ENCODE data around the gene PTGDR.

DNA sequence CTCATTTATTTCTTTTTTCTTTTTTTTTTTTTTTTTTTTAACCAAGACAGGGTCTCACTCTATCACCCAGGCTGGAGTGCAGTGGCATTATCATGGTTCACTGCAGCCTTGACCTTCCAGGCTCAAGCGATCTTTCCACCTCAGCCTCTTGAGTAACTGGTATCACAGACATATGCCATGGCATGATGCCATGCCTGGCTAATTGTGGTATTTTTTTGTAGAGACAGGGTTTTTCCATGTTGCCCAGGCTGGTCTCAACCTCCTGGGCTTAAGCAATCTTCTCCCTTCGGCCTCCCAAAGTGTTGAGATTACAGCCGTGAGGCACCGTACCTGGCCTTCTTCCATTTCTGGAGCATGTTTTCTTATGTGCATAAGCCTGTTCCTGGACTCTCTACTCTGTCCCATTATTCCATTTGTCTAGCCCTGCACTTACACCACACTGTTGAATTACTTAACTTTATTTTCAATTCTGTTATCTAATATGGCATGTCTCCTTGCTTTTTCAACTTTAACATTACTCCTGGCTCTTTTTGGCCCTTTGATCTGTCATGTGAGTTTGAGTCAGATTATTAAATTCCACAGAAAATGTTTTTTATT, 47.9 kb upstream of the PTGDR start:
- TF ChIP-seq, protein P1, sequence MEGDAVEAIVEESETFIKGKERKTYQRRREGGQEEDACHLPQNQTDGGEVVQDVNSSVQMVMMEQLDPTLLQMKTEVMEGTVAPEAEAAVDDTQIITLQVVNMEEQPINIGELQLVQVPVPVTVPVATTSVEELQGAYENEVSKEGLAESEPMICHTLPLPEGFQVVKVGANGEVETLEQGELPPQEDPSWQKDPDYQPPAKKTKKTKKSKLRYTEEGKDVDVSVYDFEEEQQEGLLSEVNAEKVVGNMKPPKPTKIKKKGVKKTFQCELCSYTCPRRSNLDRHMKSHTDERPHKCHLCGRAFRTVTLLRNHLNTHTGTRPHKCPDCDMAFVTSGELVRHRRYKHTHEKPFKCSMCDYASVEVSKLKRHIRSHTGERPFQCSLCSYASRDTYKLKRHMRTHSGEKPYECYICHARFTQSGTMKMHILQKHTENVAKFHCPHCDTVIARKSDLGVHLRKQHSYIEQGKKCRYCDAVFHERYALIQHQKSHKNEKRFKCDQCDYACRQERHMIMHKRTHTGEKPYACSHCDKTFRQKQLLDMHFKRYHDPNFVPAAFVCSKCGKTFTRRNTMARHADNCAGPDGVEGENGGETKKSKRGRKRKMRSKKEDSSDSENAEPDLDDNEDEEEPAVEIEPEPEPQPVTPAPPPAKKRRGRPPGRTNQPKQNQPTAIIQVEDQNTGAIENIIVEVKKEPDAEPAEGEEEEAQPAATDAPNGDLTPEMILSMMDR (conservative IDR thresholded peaks at IDR 0.05 in 1 of 2, IDR thresholded peaks at IDR 0.05 in 1 of 2; ENCODE audit: low read depth in 1 of 2, low read length in 2 of 2), result no peak
- TF ChIP-seq EZH2 (IDR thresholded peaks at IDR 0.05; ENCODE audit: low read length, missing control alignments), result no peak

Measured in fibroblast of lung (primary cell).